Natural killer cell treated with Interleukin-12 subunit alpha and Interleukin-12 subunit beta and Interleukin-15 and Interleukin-18, amount 100 ng/mL, for 72 hours (primary cell): ENCODE data around the gene MYO5B. TPM values are rescaled to one million over a fixed set of nuclear protein-coding genes. Genes with fewer than 3 reads are reported as not detected.
A peak's percentile ranks its signal among the peaks of the same experiment; 100 is the strongest.

Experiments
- ATAC-seq, 2 donors: fragments of 150-1000 bp; cut with Tn5 transposase in 1 of 2; sonication (Bioruptor Pico), chemical (Tn5 transposase) in 1 of 2; 2 replicates each; pipeline ENCODE4 v1.10.0; 2021
- DNase-seq: peaks from one replicate; pipeline ENCODE4 v3.0.0; 2022; ENCODE audit warnings: low spot score
- H3K27ac Mint-ChIP-seq, 2 donors: 1 replicate in 1 of 2; 2 replicates in 1 of 2; pipeline ENCODE4 v1.8.0; 2022; ENCODE audit warnings: mixed read lengths in 2 of 2, mild to moderate bottlenecking in 1 of 2, moderate library complexity in 1 of 2
- H3K27me3 Mint-ChIP-seq, 2 donors: 1 replicate in 1 of 2; 2 replicates in 1 of 2; pipeline ENCODE4 v1.8.0; 2022; ENCODE audit warnings: mixed read lengths in 2 of 2
- H3K36me3 Mint-ChIP-seq: one replicate; pipeline ENCODE4 v1.8.0; 2022; ENCODE audit warnings: mixed read lengths
- H3K4me1 Mint-ChIP-seq, 2 donors: 1 replicate in 1 of 2; 2 replicates in 1 of 2; pipeline ENCODE4 v1.8.0; 2022; ENCODE audit warnings: low read depth in 2 of 2, mixed read lengths in 2 of 2, mild to moderate bottlenecking in 1 of 2
- H3K4me3 Mint-ChIP-seq: one replicate; pipeline ENCODE4 v1.8.0; 2022; ENCODE audit warnings: mixed read lengths
- H3K9me3 Mint-ChIP-seq: 2 replicates; pipeline ENCODE4 v1.8.0; 2022; ENCODE audit warnings: mixed read lengths
- total RNA-seq, 2 donors: library from RNA; stranded (reverse); gene quantifications; one replicate each; pipeline ENCODE4 v1.2.3, GENCODE V29; 2022

Gene MYO5B
- total RNA-seq, 2 donors from 2014 or later: not detected

DNA sequence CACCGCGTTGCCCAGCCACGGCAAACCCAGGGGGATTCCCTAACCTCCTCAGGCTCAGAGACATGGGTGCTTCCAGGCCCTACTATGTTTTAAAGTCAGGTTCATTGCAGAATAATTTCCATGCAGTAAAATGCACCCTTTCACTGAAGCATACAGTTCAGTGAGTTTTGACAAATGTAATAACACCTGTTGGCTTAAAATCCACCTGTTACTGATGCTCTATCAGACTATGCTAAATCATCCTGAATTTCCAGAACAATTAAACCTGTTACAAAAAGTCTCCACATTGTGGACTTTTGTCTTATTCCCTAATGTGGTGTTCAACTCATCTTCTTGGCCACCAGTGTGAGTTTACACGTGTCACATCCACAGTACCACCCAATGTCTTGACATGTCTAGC is 234.6 kb downstream of the MYO5B start:
- DNase-seq: no peak
- no peak for ATAC-seq
- Mint-ChIP-seq H3K27me3 (peaks cover 31 to 43% of the 10 kb centered on the region in 2 donors), H3K36me3 (no peaks in the 10 kb centered on the region), H3K27ac (no peak overlapping the region), H3K4me3 (no peak overlapping the region), H3K9me3 (no peaks in the 10 kb centered on the region), H3K4me1 (peaks cover 11 to 24% of the 10 kb centered on the region in 2 donors)

- Mint-ChIP-seq H3K27me3 (peaks cover 29 to 49% of the 10 kb centered on the region in 2 donors), H3K4me1 (peaks cover 11 to 24% of the 10 kb centered on the region in 2 donors), H3K4me3 (peak overlapping the region; percentile 5), H3K9me3 (no peaks in the 10 kb centered on the region), H3K27ac (peak overlapping the region; percentile 1 to 2), H3K36me3 (no peaks in the 10 kb centered on the region)
- DNase-seq: no peak
- peak; percentile 69 to 81 for ATAC-seq
These were observed 235.8 kb downstream of the MYO5B start for GRCh38 chr18:49959176-49959575.

DNA sequence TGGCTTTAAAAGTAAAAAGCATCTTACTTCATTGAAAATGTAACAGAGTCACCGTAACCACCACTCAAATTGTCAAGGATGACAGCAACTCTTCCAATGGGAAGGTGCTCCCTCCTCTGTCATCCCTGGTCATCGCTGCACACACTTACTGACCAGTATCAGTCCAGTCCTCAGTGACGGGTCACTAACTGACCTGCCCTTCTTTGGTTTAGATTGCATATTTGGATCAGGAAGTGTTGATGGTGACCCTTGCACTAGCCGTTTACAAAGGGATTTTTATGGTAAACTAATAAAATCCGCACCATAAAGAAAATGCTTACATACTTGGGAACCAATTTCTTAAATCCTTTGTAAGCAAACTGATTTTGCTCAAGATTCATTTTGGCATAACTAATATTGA is 239.7 kb downstream of the MYO5B start:
- no peak for DNase-seq
- ATAC-seq: no peak
- Mint-ChIP-seq H3K4me3 (no peak overlapping the region), H3K27ac (no peak overlapping the region), H3K4me1 (peaks cover 15 to 23% of the 10 kb centered on the region in 2 donors), H3K9me3 (no peaks in the 10 kb centered on the region), H3K27me3 (peaks cover 37 to 40% of the 10 kb centered on the region in 2 donors), H3K36me3 (no peaks in the 10 kb centered on the region)

DNA sequence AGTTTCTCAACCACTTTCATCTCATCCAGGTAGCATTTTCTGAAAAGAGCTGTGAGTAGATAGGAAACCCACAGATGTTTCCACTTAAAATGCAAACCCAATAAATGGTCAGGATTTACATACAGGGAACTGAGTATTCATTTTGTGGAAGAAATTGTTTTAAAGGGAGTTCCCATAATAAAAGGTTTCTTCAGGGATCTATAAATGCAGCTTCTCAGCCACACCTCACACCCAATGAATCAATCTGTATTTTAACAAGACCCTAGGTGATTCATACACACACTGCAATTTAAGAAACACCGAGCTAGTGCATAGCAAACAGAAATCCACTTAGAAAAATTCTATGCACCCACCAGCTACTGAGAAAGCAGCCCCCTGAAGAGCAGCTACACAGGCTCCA is 241.6 kb downstream of the MYO5B start:
- DNase-seq: no peak
- Mint-ChIP-seq H3K4me3 (no peak overlapping the region), H3K9me3 (no peaks in the 10 kb centered on the region), H3K27ac (no peak overlapping the region), H3K36me3 (no peaks in the 10 kb centered on the region), H3K4me1 (peaks cover 13 to 15% of the 10 kb centered on the region in 2 donors), H3K27me3 (peaks cover 29% of the 10 kb centered on the region in 2 donors)
- ATAC-seq: no peak

DNA sequence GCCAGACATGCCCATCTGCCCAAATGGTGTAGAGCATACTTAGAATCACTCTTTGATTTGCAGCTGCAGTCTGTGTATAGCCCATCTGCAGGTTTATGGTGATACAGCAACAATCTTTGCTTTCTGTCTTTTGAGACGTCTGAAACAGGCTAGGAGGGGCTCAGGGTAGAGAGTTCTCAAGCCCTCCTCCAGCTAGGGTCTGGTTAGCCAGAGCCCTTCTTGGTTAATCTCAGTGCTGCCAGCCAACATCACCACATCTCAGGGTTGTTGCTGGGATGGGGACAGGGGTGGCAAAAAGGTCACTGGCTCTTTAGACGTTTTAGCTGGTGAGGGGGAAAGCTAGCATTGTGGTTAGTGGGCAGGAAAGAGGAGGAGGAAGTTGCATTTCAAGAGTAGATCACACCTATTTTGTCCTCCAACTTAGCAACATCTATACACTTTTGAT is 245.0 kb downstream of the MYO5B start:
- Mint-ChIP-seq H3K4me3 (peak overlapping the region; percentile 20), H3K27me3 (peaks cover 17 to 31% of the 10 kb centered on the region in 2 donors), H3K36me3 (no peaks in the 10 kb centered on the region), H3K27ac (no peak overlapping the region), H3K4me1 (peaks cover 7 to 13% of the 10 kb centered on the region in 2 donors), H3K9me3 (no peaks in the 10 kb centered on the region)
- ATAC-seq (peak in 1 of 2 donors; percentile 60), DNase-seq (no peak)

DNA sequence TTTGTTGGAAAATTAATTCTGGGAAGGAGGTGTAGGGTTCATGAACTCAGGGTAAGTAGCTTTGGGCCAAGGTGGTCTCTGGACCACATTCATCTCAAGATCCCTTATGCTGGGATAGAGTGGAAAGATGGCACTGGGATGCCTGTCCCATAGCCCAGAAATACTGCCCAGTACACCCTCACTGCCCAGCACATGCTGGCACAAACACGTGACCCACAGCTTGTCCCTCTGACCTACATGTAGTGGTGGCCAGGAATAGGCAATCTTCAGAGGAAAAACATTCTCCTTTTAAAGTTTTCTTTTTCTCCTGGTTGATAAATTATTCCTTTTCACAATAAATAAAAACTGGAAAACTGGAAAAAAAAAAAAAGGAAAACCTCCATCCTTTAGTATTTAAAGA is 246.0 kb downstream of the MYO5B start:
- no peak for ATAC-seq
- H3K36me3 Mint-ChIP-seq: no peaks in the 10 kb centered on the region
- peaks cover 7 to 13% of the 10 kb centered on the region in 2 donors for H3K4me1 Mint-ChIP-seq
- H3K4me3 Mint-ChIP-seq: no peak overlapping the region
- DNase-seq: no peak
- H3K27ac Mint-ChIP-seq: no peak overlapping the region
- H3K27me3 Mint-ChIP-seq: peaks cover 13 to 28% of the 10 kb centered on the region in 2 donors
- H3K9me3 Mint-ChIP-seq: no peaks in the 10 kb centered on the region

- Mint-ChIP-seq H3K27ac (no peak overlapping the region), H3K4me3 (no peak overlapping the region), H3K27me3 (peaks cover 0 to 14% of the 10 kb centered on the region in 2 donors), H3K4me1 (no peaks in the 10 kb centered on the region), H3K9me3 (no peaks in the 10 kb centered on the region), H3K36me3 (no peaks in the 10 kb centered on the region)
- DNase-seq (no peak), ATAC-seq (peak in 1 of 2 donors; percentile 9)
These were observed 250.3 kb downstream of the MYO5B start for GRCh38 chr18:49944663-49945062.

- Mint-ChIP-seq H3K36me3 (no peaks in the 10 kb centered on the region), H3K9me3 (no peaks in the 10 kb centered on the region), H3K4me3 (no peak overlapping the region), H3K27me3 (peaks cover 0 to 20% of the 10 kb centered on the region in 2 donors), H3K27ac (no peak overlapping the region), H3K4me1 (no peaks in the 10 kb centered on the region)
- DNase-seq: no peak
- ATAC-seq: no peak
These were observed 258.1 kb downstream of the MYO5B start for GRCh38 chr18:49936821-49937220.

DNA sequence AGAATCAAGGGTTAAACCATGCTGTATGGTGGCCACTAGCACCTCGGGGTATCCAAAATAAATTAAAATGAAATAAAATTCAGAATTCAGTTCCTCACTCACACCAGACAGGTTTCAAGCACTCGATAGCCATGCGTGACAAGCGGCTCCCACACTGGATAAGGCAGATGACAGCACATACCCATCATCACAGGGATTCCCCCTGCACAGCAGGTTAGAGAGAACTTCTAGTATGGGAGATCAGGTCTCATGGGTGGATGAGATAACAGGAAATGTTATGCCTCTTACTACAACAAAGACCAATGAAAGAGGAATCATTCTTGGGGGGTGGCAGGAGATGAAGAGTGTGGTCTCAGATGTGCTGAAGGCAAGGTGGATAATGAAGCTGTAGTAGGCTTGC is 259.7 kb downstream of the MYO5B start:
- no peak for ATAC-seq
- Mint-ChIP-seq H3K27ac (no peak overlapping the region), H3K27me3 (peaks cover 0 to 18% of the 10 kb centered on the region in 2 donors), H3K4me3 (no peak overlapping the region), H3K36me3 (no peaks in the 10 kb centered on the region), H3K9me3 (no peaks in the 10 kb centered on the region), H3K4me1 (no peaks in the 10 kb centered on the region)
- DNase-seq: no peak

DNA sequence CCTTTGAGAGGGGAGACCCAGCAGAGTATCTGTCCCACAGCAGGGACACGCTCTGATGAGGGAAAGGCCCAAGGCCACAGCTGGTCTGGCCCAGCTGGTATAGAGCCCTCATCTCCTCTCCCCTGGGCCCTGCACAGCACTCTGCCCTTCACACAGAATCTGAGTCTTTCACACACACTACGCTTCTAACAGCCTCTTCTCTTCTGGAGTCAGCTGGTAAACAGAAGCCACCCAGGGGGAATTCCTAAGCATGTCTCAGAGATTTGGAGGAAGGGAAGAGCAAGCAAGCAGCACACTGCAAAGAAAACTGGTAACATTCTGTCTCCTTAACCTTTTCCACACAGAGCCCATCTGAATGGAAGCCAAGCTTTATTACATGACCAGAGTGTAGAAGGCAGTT is 260.5 kb downstream of the MYO5B start:
- H3K27me3 Mint-ChIP-seq: peaks cover 0 to 23% of the 10 kb centered on the region in 2 donors
- H3K27ac Mint-ChIP-seq: no peak overlapping the region
- H3K4me1 Mint-ChIP-seq: no peaks in the 10 kb centered on the region
- H3K4me3 Mint-ChIP-seq: no peak overlapping the region
- ATAC-seq (no peak), DNase-seq (no peak)
- no peaks in the 10 kb centered on the region for H3K36me3 Mint-ChIP-seq
- H3K9me3 Mint-ChIP-seq: no peaks in the 10 kb centered on the region

GRCh38 chr18:49933530-49934128 is 261.3 kb downstream of the MYO5B start:
- Mint-ChIP-seq H3K36me3 (no peaks in the 10 kb centered on the region), H3K4me3 (no peak overlapping the region), H3K27me3 (peaks cover 0 to 22% of the 10 kb centered on the region in 2 donors), H3K27ac (no peak overlapping the region), H3K4me1 (no peaks in the 10 kb centered on the region), H3K9me3 (no peaks in the 10 kb centered on the region)
- DNase-seq: no peak
- peak in 1 of 2 donors; percentile 51 for ATAC-seq

DNA sequence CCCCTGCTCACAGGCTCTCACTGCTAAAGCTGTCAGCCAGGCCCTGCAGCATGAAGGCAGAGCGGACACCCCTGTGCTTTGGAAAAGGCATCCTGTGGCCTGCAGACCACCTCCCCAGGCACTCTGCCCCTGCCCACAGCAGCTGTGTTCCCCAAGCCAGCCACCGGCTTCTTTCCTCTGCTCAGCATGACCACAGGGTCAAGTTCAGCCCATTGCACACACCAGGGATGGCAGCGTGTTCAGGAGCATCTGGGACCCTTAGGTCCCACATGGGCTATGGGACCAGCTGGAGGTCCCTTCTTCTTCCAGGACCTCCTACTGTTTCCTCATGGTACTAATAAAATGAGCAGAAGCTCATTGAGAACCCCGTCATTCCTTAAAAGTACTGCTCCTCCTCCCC is 263.2 kb downstream of the MYO5B start:
- Mint-ChIP-seq H3K9me3 (no peaks in the 10 kb centered on the region), H3K4me1 (no peaks in the 10 kb centered on the region), H3K27me3 (peaks cover 15 to 26% of the 10 kb centered on the region in 2 donors), H3K36me3 (no peaks in the 10 kb centered on the region), H3K27ac (no peak overlapping the region), H3K4me3 (no peak overlapping the region)
- ATAC-seq (peak in 1 of 2 donors; percentile 51), DNase-seq (no peak)

- no peak for DNase-seq
- no peaks in the 10 kb centered on the region for H3K36me3 Mint-ChIP-seq
- no peaks in the 10 kb centered on the region for H3K4me1 Mint-ChIP-seq
- H3K27ac Mint-ChIP-seq: no peak overlapping the region
- H3K9me3 Mint-ChIP-seq: no peaks in the 10 kb centered on the region
- ATAC-seq: peak; percentile 30 to 31
- H3K4me3 Mint-ChIP-seq: no peak overlapping the region
- peaks cover 19 to 28% of the 10 kb centered on the region in 2 donors for H3K27me3 Mint-ChIP-seq
These were observed 263.8 kb downstream of the MYO5B start for GRCh38 chr18:49931179-49931578.

- DNase-seq (no peak), ATAC-seq (no peak)
- H3K4me1 Mint-ChIP-seq: no peaks in the 10 kb centered on the region
- peaks cover 3% of the 10 kb centered on the region for H3K9me3 Mint-ChIP-seq
- H3K4me3 Mint-ChIP-seq: no peak overlapping the region
- peaks cover 24 to 47% of the 10 kb centered on the region in 2 donors for H3K27me3 Mint-ChIP-seq
- no peak overlapping the region for H3K27ac Mint-ChIP-seq
- no peaks in the 10 kb centered on the region for H3K36me3 Mint-ChIP-seq
These were observed 268.7 kb downstream of the MYO5B start for GRCh38 chr18:49926106-49926745.
